HG02571 (cell line): ENCODE data around the gene DIAPH1.

Source experiments
- ATAC-seq: cut with Tn5 transposase; IDR thresholded peaks from one replicate; pipeline ENCODE4 v1.9.1; 2021; ENCODE audit warnings: mild to moderate bottlenecking, moderate library complexity; ENCODE audit not compliant: unreplicated experiment

Gene DIAPH1

GRCh38 chr5:141485321-141486055 is 133.3 kb downstream of the DIAPH1 start:
- no peak for ATAC-seq

- ATAC-seq: no peak
Measured at GRCh38 chr5:141484641-141485311, 134.0 kb downstream of the DIAPH1 start, which contains the start of gene PCDHGC4. Gene PCDHGC4, plus strand, starts transcription at chr5:141485030. Its CDS starts 144 bp downstream, at chr5:141485174.

GRCh38 chr5:141484310-141484640 is 134.5 kb downstream of the DIAPH1 start:
- ATAC-seq: no peak

- ATAC-seq: no peak
Measured at GRCh38 chr5:141483902-141484301, 134.9 kb downstream of the DIAPH1 start.

GRCh38 chr5:141479776-141480175 is 139.0 kb downstream of the DIAPH1 start:
- no peak for ATAC-seq

GRCh38 chr5:141478321-141478945 is 140.4 kb downstream of the DIAPH1 start:
- ATAC-seq: no peak

- ATAC-seq: no peak
Measured at GRCh38 chr5:141477815-141478214, 141.0 kb downstream of the DIAPH1 start.

GRCh38 chr5:141477044-141477575 is 141.7 kb downstream of the DIAPH1 start:
- no peak for ATAC-seq

- ATAC-seq: peak; percentile 26
Measured at GRCh38 chr5:141476132-141476911, 142.5 kb downstream of the DIAPH1 start.

GRCh38 chr5:141475625-141476131 is 143.1 kb downstream of the DIAPH1 start, which contains the start of gene PCDHGC3:
Gene PCDHGC3, plus strand, starts transcription at chr5:141475966. Its CDS starts 151 bp downstream, at chr5:141476117.
- peak; percentile 98 for ATAC-seq

GRCh38 chr5:141465351-141465750 is 153.4 kb downstream of the DIAPH1 start:
- ATAC-seq: no peak
